Neural cell (in vitro differentiated cells): Measurements from ENCODE around the gene ZNF514. TPM values are rescaled to one million over a fixed set of nuclear protein-coding genes. Genes with fewer than 3 reads are reported as not detected.

Experiments used
- H2AFZ ChIP-seq: fragments of 200-600, 300-800 bp; sonication (generic), shearing (Covaris generic); 2 replicates; pipeline ENCODE4 v1.6.0; 2014; ENCODE audit warnings: low read depth, mild to moderate bottlenecking, antibody characterized with exemption, low read length, moderate library complexity
- H3F3A ChIP-seq: fragments of 200-600 bp; shearing (Covaris generic); 2 replicates; pipeline ENCODE4 v1.6.1; 2016; ENCODE audit warnings: mild to moderate bottlenecking, moderate library complexity, mixed read lengths, antibody characterized with exemption, low read length; ENCODE audit not compliant: insufficient read depth, poor library complexity, severe bottlenecking
- H3K27ac ChIP-seq: fragments of 200-600, 300-800 bp; sonication (generic), shearing (Covaris generic); 2 replicates; pipeline ENCODE4 v1.5.1; 2014; ENCODE audit warnings: mild to moderate bottlenecking, low read length, moderate library complexity
- H3K27me3 ChIP-seq: fragments of 300-800, 200-600 bp; sonication (generic), shearing (Covaris generic); 2 replicates; pipeline ENCODE4 v1.6.0; 2014; ENCODE audit warnings: mild to moderate bottlenecking, low read depth, low read length, moderate library complexity; ENCODE audit not compliant: insufficient read depth
- H3K36me3 ChIP-seq: fragments of 300-800, 200-600 bp; sonication (generic), shearing (Covaris generic); 2 replicates; pipeline ENCODE4 v1.5.1; 2014; ENCODE audit warnings: mild to moderate bottlenecking, antibody characterized with exemption, low read length, moderate library complexity; ENCODE audit not compliant: insufficient read depth
- H3K4me2 ChIP-seq: fragments of 300-800, 200-600 bp; sonication (generic), shearing (Covaris generic); 2 replicates; pipeline ENCODE4 v1.6.0; 2014; ENCODE audit warnings: mild to moderate bottlenecking, low read length
- H3K4me3 ChIP-seq: fragments of 300-800, 200-600 bp; sonication (generic), shearing (Covaris generic); 2 replicates; pipeline ENCODE4 v1.5.1; 2014; ENCODE audit warnings: mild to moderate bottlenecking, low read length, moderate library complexity
- H3K79me2 ChIP-seq: fragments of 200-600 bp; shearing (Covaris generic); replicated peaks from 2 replicates; pipeline ENCODE4 v1.6.0; 2014; ENCODE audit warnings: mild to moderate bottlenecking, low read length, moderate library complexity; ENCODE audit not compliant: insufficient read depth
- H3K9ac ChIP-seq: fragments of 300-800, 200-600 bp; sonication (generic), shearing (Covaris generic); 2 replicates; pipeline ENCODE4 v1.6.1; 2016; ENCODE audit warnings: mild to moderate bottlenecking, low read length, mixed read lengths
- H3K9me2 ChIP-seq: fragments of 200-600 bp; shearing (Covaris generic); 2 replicates; pipeline ENCODE4 v1.6.1; 2016; ENCODE audit warnings: mild to moderate bottlenecking, low read length, mixed read lengths; ENCODE audit not compliant: insufficient read depth
- H3K9me3 ChIP-seq: fragments of 200-600, 300-800 bp; sonication (generic), shearing (Covaris generic); 2 replicates; pipeline ENCODE4 v1.6.1; 2016; ENCODE audit warnings: mild to moderate bottlenecking, mixed run types, low read length, moderate library complexity, mixed read lengths
- H4K20me1 ChIP-seq: fragments of 200-600 bp; shearing (Covaris generic); 2 replicates; pipeline ENCODE4 v1.6.1; 2016; ENCODE audit warnings: mild to moderate bottlenecking, mixed run types; ENCODE audit not compliant: insufficient read depth
- EP300 ChIP-seq: fragments of 450-650 bp; conservative IDR thresholded peaks from 2 replicates; pipeline ENCODE4 v1.6.1; 2014; ENCODE audit warnings: antibody characterized with exemption, mild to moderate bottlenecking, moderate library complexity; ENCODE audit not compliant: poor library complexity, severe bottlenecking
- EZH2 ChIP-seq: fragments of 200-600, 300-800 bp; shearing (Covaris generic), sonication (generic); IDR thresholded peaks from 2 replicates; pipeline ENCODE4 v1.6.1; 2014; ENCODE audit warnings: antibody characterized with exemption, low read length, borderline replicate concordance, mild to moderate bottlenecking; ENCODE audit not compliant: insufficient read depth, poor library complexity, severe bottlenecking
- MXI1 ChIP-seq: fragments of 450-650 bp; conservative IDR thresholded peaks from 2 replicates; pipeline ENCODE4 v1.6.1; 2014; ENCODE audit warnings: antibody characterized with exemption, mild to moderate bottlenecking; ENCODE audit not compliant: poor library complexity, severe bottlenecking
- POLR2AphosphoS5 ChIP-seq: IDR thresholded peaks from 2 replicates; pipeline ENCODE4 v1.6.1; 2012
- RAD21 ChIP-seq: fragments of 450-650 bp; conservative IDR thresholded peaks from 2 replicates; pipeline ENCODE4 v1.6.1; 2014; ENCODE audit warnings: antibody characterized with exemption, mild to moderate bottlenecking, moderate library complexity
- SMC3 ChIP-seq: fragments of 450-650 bp; conservative IDR thresholded peaks from 2 replicates; pipeline ENCODE4 v1.6.1; 2014; ENCODE audit warnings: antibody characterized with exemption, mild to moderate bottlenecking, moderate library complexity; ENCODE audit not compliant: poor library complexity
- TAF1 ChIP-seq: IDR thresholded peaks from 2 replicates; pipeline ENCODE4 v1.6.1; 2012; ENCODE audit warnings: low read depth
- polyA plus RNA-seq: library from polyadenylated mRNA; depleted of rRNA; stranded (reverse); fragments of >200 nt; gene quantifications from 2 replicates; pipeline ENCODE4 v1.2.3, GENCODE V29; 2014
- TF ChIP-seq, protein P1 (sequence below): fragments of 450-650 bp; IDR thresholded peaks from 2 replicates; pipeline ENCODE4 v1.5.1; 2014; ENCODE audit warnings: antibody characterized with exemption, mild to moderate bottlenecking, moderate library complexity; ENCODE audit not compliant: poor library complexity, severe bottlenecking
- TF ChIP-seq, protein P2 (sequence below): IDR thresholded peaks from 2 replicates; pipeline ENCODE4 v1.6.1; 2012; ENCODE audit warnings: borderline replicate concordance

The ZNF514 gene
- polyA plus RNA-seq, 1 donor from 2014 or later: 32.8 TPM

DNA sequence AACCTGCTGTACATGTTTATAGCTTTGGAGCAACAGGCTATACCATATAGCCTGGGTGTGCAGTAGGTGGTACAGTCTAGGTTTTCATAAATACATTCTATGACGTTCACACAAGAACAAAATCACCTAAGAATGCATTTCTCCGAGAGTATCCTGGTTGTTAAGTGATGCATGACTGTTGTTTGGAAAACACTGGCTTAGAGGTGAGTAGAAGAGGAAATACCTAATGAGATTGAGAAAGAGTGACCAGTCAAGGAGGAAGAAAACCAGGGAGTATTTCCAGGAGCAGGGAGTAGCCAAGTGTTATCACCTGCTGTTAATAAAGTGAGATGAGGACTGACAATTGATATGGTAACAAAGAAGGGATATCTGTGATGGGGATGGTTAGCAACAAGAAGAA lies 44.7 kb upstream of the ZNF514 start:
- H3K9me2 ChIP-seq: no peaks in the 10 kb centered on the region
- no peak overlapping the region for H2AFZ ChIP-seq
- no peaks in the 10 kb centered on the region for H3K36me3 ChIP-seq
- no peaks in the 10 kb centered on the region for H3K9me3 ChIP-seq
- no peak overlapping the region for H3K4me2 ChIP-seq
- H3K79me2 ChIP-seq: peaks cover 10% of the 10 kb centered on the region
- no peak for TF ChIP-seq POLR2AphosphoS5
- TF ChIP-seq, protein P1, sequence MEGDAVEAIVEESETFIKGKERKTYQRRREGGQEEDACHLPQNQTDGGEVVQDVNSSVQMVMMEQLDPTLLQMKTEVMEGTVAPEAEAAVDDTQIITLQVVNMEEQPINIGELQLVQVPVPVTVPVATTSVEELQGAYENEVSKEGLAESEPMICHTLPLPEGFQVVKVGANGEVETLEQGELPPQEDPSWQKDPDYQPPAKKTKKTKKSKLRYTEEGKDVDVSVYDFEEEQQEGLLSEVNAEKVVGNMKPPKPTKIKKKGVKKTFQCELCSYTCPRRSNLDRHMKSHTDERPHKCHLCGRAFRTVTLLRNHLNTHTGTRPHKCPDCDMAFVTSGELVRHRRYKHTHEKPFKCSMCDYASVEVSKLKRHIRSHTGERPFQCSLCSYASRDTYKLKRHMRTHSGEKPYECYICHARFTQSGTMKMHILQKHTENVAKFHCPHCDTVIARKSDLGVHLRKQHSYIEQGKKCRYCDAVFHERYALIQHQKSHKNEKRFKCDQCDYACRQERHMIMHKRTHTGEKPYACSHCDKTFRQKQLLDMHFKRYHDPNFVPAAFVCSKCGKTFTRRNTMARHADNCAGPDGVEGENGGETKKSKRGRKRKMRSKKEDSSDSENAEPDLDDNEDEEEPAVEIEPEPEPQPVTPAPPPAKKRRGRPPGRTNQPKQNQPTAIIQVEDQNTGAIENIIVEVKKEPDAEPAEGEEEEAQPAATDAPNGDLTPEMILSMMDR: no peak
- no peak for TF ChIP-seq TAF1
- TF ChIP-seq RAD21: no peak
- TF ChIP-seq, protein P2, sequence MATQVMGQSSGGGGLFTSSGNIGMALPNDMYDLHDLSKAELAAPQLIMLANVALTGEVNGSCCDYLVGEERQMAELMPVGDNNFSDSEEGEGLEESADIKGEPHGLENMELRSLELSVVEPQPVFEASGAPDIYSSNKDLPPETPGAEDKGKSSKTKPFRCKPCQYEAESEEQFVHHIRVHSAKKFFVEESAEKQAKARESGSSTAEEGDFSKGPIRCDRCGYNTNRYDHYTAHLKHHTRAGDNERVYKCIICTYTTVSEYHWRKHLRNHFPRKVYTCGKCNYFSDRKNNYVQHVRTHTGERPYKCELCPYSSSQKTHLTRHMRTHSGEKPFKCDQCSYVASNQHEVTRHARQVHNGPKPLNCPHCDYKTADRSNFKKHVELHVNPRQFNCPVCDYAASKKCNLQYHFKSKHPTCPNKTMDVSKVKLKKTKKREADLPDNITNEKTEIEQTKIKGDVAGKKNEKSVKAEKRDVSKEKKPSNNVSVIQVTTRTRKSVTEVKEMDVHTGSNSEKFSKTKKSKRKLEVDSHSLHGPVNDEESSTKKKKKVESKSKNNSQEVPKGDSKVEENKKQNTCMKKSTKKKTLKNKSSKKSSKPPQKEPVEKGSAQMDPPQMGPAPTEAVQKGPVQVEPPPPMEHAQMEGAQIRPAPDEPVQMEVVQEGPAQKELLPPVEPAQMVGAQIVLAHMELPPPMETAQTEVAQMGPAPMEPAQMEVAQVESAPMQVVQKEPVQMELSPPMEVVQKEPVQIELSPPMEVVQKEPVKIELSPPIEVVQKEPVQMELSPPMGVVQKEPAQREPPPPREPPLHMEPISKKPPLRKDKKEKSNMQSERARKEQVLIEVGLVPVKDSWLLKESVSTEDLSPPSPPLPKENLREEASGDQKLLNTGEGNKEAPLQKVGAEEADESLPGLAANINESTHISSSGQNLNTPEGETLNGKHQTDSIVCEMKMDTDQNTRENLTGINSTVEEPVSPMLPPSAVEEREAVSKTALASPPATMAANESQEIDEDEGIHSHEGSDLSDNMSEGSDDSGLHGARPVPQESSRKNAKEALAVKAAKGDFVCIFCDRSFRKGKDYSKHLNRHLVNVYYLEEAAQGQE: no peak
- no peak for TF ChIP-seq EZH2
- no peak for TF ChIP-seq MXI1
- TF ChIP-seq SMC3: no peak
- TF ChIP-seq EP300: no peak
- H3K27me3 ChIP-seq: no peaks in the 10 kb centered on the region
- H3K27ac ChIP-seq: no peak overlapping the region
- no peak overlapping the region for H3K9ac ChIP-seq
- H3K4me3 ChIP-seq: no peak overlapping the region
- no peaks in the 10 kb centered on the region for H4K20me1 ChIP-seq
- no peaks in the 10 kb centered on the region for H3F3A ChIP-seq

DNA sequence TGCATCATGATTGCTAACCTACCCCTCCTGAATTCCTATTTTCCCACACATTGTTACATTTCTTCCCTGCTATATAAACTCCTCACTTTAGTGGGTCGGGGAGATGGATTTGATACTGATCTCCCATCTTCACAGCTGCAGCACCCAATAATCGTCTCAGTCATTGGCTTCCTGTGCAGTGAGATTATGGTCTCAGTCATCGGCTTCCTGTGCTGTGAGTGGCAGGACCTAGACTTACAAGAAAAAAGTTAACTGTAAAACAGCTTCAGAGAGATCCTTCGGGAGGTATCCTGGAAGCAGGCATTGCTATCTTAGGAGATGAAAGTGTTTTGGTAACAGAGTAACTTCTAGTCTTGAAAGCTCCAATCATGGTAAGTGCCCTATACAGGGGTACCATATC lies 44.3 kb upstream of the ZNF514 start:
- H3K27me3 ChIP-seq: no peaks in the 10 kb centered on the region
- H3K9me2 ChIP-seq: no peaks in the 10 kb centered on the region
- no peak for TF ChIP-seq EZH2
- no peak for TF ChIP-seq POLR2AphosphoS5
- TF ChIP-seq MXI1: no peak
- no peak for TF ChIP-seq SMC3
- TF ChIP-seq TAF1: no peak
- TF ChIP-seq, protein P1: no peak
- no peak for TF ChIP-seq EP300
- TF ChIP-seq, protein P2: no peak
- no peak for TF ChIP-seq RAD21
- H3K27ac ChIP-seq: no peak overlapping the region
- H3F3A ChIP-seq: no peaks in the 10 kb centered on the region
- no peak overlapping the region for H3K9ac ChIP-seq
- H3K4me2 ChIP-seq: no peak overlapping the region
- H3K36me3 ChIP-seq: no peaks in the 10 kb centered on the region
- no peaks in the 10 kb centered on the region for H4K20me1 ChIP-seq
- H3K9me3 ChIP-seq: no peaks in the 10 kb centered on the region
- H3K4me3 ChIP-seq: no peak overlapping the region
- H2AFZ ChIP-seq: no peak overlapping the region
- peaks cover 6% of the 10 kb centered on the region for H3K79me2 ChIP-seq
